ENCODE results near the gene DFFB.

The DFFB gene

DNA sequence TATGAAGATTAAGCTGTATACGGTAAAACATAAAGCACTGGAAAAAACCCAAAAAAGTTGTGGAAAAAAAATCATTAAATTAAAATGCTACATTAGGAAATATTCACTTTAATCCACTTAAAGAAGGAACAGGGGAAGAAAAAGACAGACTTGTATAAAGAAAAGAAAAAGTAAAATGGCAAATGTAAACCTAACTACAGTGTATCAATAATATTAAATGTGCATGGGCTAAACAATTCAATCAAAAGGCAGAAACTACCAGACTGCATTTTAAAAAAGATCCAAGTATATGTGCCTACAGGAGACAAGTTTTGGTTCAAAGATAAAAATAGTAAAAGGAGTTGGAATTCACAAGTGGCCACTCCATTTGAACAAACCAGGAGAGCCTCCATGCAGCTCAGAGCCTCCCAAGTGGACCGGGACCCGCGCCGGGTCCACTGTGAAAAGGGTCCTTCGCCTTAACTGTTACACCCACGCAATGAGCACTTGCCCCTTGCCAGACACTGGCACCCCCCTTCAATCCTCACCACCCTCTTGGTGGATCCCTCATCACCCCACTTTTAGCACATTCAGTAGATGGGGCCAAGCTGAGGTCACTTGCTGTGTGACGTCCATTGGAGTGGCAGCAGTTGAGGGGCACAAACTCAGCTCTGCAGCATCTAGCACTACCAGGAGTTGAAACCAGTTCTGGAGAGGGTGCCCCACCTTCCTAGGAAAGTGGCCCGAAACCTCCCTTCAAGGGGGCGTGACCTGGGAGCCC, 41.9 kb downstream of the DFFB start:
- DNase-seq, result no peak

DNA sequence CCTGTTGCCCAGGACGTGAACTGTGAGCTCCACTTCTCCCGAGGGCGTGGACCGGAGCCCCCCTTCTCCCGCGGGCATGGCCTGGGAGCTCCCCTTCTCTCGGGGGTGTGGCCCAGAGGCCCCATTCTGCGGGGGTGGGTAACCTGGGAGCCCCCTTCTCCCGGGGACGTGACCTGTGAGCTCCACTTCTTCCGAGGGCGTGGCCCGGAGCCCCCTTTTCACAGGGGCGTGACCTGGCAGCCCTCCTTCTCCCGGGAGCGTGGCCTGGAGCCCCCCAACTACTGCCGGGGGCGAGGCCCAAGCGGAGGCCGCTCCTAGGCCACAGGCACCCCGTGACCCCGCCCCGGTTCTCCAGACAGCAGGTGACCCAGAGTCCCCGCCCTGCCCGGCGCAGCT, 42.5 kb downstream of the DFFB start:
- DNase-seq, result no peak

DNA sequence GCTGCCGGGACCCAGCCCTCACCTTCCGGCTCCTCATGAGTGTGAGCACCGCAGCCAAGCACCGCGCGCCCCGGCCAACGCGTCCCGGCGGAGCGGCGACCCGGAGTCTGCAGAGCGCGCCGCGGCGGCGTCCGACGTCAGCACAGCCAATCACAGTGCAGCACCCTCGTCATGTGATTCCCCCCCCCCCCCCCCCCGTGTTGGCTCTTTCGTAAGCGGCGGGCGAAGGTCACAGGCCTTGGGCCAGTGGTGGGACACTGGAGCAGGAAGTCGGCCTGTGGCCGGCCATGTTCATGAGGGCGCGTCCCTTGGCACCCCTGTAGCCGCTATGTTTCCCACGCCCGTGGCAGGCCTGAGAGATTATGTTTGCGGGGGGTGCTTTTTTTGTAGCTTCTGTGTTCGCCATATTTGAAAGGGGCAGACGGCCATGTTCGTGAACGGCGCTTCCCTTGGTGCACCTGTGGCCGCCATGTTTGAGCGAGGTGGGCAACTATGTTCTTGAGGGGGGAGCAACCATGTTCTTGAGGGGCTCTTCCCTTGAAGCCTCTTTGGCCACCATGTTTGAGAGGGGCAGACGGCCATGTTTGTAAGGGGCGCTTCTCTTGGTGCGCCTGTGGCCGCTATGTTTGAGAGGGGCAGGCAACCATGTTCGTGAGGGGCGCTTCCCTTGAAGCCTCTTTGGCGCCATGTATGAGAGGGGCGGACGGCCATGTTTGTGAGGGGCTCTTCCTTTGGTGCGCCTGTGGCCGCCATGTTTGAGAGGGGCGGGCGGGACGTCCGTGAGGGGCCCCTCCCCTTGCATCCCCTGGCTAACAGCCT, 43.1 kb downstream of the DFFB start, which contains the start of gene C1orf174:
Gene C1orf174 (minus strand): TSS at position 123 of the 819 bp plus-strand sequence. CDS start 86 bp downstream, at position 37.
- peak; percentile 98 to 99 for DNase-seq

DNA sequence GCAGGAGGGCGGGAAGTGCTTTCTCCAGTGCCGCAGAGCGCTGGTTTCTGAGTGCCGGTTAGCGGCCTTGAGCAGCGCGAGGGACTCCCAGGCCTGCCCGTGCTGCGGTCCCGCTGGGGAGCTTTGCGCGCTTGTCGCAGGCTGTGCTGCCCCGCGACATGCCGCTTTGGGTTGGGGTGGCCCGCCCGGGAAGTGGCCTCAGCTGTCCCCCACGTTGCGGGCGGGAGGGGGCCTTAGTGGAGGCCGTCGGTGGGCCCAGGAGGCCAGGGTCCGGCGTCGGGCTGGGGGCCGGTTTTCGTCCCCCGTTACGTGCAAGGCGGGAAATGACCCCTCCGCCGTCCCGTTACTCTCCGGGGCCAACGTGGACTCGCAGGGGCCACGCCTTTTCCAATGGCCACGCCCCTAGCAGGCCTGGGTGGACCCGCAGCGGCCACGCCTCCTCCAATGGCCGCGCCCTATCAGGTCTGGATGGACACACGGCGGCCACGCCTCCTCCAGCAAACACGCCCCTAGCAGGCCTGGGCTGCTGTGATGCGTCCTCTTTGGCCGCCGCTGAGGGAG, 43.8 kb downstream of the DFFB start:
- DNase-seq, result peak; percentile 92 to 93

DNA sequence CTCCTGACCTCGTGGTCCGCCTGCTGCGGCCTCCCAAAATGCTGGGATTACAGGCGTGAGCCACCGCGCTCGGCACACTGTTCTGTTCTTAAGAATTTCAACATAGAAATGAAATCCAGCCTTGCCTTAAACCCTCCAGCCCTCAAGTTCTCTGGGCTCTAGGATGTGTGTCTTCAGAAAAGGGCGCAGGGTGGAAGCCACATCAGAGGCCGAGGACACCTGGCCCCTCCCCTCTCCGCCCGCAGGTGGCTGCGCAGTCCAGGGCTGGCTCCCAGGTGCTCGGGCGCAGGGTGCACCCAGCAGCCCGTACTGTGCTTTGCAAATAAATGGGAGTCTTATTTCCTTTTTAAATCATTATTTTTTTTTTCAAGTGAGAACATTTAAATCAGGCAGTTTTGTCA, 44.8 kb downstream of the DFFB start:
- DNase-seq, result peak in 1 of 2 donors; percentile 45

DNA sequence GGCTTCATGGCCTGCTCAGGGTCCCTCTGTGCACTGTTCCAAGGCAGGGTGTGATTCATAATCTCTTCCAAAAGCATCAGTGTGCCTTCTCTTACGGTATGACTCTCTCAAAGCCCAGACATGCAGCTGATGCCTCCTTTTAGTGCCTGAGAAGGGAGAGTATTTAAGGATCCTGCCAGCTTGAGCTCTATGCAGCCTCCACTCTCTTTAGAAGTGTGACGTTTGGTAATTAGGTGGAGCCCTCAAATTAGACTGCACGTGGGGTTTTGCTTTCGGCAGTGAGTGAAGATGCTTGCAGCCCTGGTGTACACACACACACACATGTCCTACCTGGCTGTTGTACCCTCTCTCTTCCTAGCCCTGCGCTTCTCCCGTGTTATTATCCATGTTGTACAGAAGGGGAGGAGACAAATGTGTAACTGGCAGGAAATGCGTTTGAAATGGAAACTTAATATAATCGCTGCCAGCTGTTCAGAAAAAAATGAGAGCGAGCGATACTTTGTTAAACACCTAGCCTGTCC, 45.4 kb downstream of the DFFB start:
- DNase-seq, result peak in 1 of 2 donors; percentile 41

DNA sequence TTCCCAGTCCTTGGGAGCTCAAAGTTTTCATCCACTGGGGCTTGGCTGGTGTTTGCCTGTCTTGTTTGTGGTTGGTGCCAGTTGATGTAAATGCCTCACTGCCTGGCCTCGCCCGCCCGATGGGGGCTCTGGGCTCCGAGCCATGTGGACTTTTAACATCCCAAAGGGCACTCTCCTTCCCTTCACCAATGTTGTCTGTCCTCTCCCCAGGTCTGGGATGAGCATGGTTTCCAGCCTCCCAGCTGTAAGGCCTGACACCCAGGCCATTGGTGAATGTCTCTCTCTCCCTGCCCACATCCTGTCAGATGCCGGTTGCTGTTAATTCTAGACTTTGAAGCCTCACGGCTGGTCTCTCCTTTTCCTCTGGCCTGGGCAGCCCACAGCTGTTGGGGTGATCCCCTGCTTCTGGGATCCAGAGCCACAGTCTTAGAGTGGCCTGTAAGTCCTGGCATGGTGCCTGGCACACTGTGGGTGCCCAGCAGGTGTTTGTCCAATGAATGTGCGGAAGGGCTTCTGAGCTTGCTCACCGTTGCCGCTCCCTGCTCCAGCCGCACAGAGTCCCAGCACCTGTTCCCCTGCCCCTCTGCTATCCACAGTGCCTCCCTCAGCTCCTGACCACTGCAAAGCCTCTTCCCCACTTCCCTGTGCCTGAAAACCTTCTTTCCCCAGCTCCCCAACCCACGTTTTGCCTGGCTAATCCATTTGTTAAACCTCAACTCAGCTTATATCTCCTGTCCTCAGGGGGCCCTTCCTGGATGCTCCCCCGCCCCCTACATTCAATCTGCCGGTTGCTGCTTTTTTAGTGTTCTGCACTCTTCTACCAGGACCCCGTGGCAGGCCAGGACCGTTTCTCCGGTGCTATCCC, 46.1 kb downstream of the DFFB start:
- DNase-seq, result peak; percentile 26 to 50

DNA sequence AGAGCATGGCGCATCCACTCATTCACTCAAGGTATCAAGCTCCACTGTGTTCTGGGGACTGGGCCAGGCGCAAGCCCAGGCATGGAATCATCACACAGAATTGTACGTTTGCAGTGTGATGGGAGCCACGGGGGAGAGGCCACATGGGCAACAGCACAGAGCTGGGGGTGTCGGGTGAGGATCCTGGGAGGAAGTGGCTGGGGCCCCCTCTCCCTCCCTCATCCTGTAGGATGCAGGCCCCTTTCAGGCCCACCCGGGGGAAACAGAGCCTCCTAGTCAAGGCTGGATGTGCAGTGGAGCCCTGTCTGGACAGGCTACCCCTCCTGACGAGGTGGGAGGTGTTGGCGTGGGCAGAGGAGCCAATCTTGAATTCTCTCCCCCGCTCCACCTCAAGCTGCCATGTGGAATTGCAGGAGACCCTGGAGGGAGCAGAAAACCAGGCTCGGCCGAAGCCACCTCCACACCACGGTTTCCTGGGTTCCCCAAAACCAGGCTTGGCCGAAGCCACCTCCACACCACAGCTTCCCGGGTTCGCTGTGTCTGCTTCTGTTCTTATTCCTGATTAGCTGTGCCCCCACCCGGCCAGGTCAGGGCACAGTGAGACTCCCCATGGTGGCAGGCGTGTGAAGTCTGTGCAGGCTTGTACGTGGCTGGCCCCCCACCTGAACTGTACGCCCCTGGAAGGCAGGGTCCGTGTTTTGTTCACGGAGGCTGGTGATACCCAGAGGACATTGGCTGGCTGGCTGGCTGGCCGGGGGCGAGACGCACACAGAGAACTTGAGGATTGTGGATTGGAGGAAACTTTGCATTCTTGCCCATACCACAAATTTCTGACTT, 46.9 kb downstream of the DFFB start:
- no peak for DNase-seq

DNA sequence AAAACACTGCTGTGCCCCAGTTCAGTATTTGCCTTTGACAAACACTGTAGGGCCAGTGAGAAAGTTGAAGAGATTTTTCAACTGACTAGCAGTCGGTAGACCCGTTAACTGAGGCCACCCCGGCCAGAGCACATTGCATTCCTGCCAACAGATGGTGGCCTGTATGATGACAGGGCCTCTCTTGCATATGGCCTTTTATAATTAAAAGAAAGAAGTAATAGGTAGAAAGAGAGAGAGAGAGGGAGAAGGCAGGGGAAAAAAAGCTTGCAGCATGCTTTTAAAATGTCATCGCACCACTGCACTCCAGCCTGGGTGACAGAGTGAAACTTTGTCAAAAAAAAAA, 47.5 kb downstream of the DFFB start:
- DNase-seq, result no peak

DNA sequence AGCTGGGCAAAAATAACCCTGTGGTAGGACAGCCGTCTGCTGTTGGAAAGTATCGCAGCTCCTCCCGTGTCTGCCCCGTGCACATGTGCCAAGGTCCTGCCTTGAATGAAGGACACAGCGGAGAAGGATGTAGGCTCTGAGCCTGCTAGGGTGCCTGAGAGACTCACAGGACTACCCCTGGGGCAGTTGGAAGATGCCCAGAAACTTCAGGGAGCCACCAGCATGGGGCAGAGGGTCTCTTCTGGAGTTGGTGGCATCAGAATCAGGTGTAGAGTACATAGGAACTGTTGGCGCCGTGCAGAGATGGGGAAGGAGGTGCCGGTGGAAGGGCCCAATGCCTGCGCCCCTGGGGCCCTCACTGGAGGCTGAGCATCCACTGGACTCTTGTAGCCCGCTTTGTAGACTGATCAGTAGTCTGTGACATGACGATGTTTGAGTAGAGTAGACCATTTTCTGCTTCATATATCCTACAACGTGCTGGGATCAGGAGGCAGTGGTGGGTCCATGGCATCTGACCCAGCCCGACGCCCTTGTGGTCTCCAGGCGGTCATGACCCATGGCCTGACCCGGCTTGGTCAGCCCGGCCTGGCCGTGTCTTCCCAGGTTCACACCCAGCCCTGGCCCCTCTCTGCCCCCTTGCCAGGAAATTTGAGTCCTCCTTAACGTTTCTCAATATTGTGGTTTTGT, 48.1 kb downstream of the DFFB start:
- DNase-seq, result no peak

DNA sequence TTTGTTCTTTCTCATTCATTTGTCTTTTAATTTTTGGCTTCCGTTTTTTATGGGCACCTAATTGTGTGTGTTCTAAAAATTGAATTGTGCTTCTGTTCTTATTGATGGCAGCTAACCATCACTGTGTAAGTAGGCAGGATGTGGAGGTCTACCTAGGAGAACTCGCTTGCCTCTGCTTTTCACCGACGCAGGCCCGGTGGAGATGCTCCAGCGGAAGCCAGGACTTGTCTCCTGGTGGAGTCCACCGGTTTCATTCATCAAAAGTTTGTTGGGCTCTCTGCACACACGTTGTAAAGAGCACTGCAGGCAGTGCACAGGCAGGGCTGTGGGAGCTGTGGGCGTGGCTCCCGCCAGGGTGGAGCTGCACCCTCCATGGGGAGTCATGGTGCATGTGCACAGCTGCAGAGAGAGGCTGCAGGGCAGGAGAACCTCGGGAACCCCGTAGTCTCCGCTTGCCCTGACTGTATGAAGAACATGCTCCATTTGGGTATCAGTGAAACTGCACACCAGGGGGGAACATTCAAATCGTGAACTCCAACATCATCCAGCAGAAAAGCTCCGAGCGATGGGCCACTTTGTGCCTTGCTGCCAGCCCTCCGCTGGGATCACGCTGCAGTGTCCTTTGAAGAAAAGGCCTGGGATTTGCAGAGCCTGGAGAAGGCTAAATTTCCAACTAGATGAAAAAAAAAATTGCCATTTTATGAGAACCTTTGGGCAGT, 48.8 kb downstream of the DFFB start:
- DNase-seq, result no peak

DNA sequence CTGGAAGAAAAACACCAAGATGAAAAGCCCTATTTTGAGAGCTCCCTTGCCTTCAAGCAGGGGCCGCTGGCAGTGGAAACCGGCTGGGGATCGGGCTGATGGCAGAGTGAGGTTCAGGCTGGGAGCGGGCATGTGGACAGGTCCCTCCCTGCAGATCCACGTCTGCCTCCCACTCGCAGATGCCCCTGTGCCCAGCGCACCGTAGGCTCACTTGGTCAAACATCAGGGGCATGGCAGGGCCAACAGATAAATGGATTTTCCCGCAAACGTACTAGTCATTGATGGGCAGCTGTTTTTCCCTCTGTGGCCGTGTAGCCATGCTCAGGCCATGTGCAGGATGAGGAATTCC, 49.4 kb downstream of the DFFB start:
- DNase-seq, result no peak

DNA sequence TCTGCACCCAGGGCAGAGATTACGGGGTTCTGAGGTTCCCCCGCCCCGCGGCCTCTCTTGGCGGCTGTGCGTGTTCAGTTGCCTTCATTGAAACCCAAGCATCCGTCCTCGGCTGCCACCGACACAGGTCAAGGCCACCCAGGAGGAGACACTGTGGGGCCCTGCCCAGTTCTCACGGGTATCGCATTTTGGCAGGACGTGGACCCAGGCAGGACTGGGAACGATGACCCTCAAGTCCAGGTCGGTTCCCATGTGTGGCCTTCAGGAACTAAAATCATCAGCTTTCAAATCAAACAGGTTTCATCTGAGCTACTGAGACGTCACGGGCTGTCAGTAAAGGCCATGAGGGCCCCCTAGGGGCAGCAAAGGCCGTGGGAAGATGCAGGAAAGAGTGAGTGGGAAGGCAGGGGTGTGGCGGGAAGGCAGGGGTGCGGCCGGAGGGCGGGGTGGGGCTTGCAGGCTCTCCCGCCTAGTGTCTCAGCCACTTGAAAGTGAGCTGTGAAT, 49.8 kb downstream of the DFFB start:
- peak in 1 of 2 donors; percentile 34 for DNase-seq

DNA sequence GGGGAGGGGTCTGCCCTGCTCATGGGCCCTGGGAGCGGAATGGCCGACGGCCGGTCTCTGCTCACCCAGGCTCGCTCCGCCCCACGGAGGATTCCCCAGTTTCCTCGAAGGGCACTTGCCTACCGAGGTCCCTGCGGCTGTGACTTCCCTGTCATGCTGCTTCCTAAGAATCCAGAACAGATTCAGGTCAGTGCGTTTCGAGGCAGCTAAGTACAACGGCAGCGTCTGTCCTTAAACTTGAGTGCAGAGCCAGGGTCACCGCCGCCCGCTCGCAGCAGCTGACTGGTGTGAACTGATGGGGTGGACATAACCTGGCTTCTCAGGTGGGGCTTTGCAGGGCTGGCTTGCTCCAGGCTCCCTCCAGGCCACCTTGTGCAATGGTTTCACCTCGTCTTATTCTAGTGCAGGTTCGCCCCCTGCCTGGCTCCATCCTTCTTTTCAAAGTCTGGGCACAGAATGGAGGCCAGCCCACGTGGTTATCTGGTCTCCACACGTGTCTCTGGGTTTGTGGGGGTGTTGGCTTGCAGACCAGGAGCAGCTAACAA, 50.4 kb downstream of the DFFB start:
- DNase-seq, result no peak

DNA sequence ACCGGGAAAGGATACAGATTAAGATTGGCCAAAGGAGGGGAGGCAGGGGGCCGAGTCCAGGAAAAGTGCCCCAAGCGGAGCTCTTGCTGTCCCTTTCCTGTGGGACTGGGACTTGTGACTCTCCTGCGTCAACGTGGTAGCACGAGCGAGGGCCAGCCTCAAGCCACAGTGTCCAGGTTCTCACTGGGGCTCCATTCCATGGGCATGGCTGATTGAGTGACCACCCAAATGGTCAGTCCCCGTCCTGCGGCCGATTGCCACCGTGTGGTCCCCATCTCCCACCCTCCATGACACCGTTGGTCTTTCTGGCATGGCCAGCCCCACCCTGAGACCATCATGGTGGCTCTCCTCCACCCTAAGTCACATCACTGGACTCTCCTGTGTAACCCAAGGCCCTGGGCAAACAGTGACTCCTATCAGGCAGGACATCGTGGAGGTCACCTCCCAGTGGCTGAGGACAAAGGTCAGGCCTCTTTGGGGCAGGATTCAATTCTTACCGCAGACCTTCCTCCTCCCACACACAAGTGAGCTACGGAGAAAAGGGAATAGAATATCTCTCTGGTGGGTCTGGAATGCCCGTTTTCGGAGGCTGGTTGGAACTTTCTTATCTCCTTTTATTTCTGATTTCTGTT, 51.7 kb downstream of the DFFB start:
- DNase-seq, result no peak

DNA sequence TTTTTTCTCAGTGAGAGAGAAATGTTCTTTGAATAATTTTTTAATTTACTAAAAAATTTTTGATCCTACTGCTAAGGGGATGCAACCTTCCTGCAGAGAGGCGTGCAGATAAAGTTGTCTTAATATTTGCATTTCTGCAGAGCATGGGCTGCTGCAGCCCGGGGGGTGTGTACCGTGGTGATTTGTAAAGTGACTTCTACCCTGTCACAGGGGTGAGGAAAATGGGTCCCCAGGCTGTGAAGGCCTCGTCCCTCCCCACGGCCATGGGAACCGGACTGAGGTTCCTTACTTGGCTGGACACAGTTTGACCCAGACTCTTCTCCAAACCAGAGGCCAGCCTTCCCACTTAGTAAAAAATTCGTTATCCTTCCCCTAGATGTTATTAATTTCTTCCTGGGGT, 52.3 kb downstream of the DFFB start:
- no peak for DNase-seq

DNA sequence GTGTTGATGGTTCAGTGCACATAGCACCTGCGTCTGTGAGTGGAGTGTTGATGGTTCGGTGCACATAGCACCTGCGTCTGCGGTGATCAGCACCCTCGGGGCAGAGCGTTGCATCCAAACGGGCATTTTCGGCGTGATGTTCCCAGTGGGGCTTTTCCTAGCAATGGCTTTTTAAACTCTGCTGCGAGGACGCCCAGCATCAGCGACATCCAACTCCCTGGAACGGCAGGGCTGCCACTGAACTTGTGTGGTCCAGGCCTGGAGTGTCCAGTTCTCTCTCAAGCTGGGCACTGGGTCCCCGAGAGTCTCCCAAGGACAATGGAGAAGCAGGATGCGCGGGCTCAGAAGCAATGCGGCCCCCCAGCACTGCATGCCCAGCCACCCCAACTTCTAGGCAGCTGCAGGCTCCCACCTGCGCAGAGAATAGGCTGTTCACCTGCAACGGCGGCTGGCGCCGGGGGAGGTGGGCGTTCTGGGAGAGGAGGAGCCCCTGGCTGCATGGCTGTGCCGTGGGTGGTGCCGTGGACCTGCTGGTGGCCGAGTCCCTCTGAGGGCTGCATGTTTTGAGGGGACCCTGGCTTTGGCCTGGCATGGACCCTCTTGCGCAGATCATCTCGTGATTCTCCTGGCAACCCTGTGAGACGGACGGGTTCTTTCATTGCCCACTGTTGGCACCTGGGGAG, 52.9 kb downstream of the DFFB start:
- no peak for DNase-seq
